ENCODE results near the gene GRPEL2. TPM values are rescaled to one million over a fixed set of nuclear protein-coding genes. Genes with fewer than 3 reads are reported as not detected.

GRPEL2 gene, protein sequence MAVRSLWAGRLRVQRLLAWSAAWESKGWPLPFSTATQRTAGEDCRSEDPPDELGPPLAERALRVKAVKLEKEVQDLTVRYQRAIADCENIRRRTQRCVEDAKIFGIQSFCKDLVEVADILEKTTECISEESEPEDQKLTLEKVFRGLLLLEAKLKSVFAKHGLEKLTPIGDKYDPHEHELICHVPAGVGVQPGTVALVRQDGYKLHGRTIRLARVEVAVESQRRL
- total RNA-seq: 10 to 100 TPM; 55.3 to 56.4 TPM

DNA sequence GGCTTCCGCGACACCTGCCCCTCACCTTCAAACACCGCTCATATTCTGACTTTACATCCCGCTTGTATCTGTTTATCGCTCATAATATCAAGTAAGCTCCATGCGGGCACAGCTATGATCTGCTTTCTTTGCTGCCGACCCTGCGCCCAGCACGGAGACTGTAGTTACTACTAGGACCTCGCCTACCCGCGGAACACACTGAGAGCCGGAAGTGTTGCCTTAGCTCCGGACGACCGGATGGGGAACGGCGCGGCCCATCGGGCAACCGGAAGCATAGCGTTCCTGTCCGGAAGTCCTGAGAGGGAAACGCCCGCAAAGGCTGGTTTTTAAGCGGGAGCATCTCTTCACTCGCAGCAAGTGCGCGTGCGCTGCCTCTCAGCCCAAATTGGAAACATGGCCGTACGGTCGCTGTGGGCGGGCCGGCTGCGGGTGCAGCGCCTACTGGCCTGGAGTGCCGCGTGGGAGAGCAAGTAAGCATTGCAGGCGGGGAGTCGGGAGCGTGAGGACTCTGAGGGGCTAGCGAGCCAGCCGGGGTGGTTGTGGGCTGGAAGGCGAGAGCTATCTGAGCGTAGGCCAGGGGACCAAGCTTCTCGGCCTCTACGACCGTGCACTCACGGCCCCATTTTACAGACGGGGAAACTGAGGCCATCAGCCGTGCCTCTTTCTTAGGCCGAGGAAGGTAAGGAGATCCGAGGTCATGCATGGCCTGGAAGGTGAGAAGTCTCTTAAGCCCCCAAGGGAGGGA lies at the start of gene GRPEL2:
TSS of gene GRPEL2 (plus strand) at position 353 of the 745 bp plus-strand sequence. CDS start at position 394, 41 bp downstream.
- Mint-ChIP-seq H3K9me3 (no peaks in the 10 kb centered on the region), H3K27ac (peak within 1 kb of the TSS; percentile 93), H3K4me3 (peak within 1 kb of the TSS; percentile 98), H3K36me3 (peaks cover 44% of the 10 kb centered on the region), H3K4me1 (peaks cover 42% of the 10 kb centered on the region), H3K27me3 (no peaks in the 10 kb centered on the region)
- DNase-seq: peak; percentile 95

DNA sequence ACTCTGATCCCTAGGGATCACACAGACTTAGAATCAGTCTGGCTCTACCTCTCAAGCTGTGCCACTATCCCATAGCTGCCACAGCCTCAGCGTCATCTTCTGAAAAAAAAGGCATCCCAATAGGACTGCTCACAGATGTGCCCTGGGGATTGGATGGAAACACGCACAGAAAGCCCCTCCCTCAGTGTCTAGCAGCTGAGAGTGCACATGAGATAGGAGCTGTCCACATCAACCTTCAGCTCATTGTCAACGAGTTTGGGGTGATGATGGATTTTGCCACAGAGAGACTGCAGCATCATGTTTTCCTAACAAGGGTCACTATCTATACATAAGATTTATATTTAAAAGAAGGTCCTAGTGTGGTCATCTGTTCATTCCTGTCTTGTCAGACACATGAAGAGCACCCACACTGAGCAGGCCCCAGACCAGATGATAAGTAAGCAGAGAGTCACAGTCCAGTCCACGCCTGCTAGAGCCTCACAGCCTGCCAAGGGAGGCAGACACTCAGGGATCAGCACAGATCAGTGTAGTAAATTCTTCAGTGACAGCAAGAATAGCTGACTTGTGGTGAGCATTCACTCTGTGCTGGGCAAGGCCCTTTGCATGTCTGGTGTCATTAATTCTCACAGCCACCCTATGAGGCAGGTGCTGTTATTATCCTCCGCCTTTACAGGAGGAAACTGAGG lies 47.8 kb upstream of the GRPEL2 start:
- no peak for DNase-seq
- H3K27ac Mint-ChIP-seq: no peak overlapping the region
- no peak overlapping the region for H3K4me3 Mint-ChIP-seq
- no peaks in the 10 kb centered on the region for H3K36me3 Mint-ChIP-seq
- no peaks in the 10 kb centered on the region for H3K27me3 Mint-ChIP-seq
- peaks cover 25% of the 10 kb centered on the region for H3K4me1 Mint-ChIP-seq
- H3K9me3 Mint-ChIP-seq: no peaks in the 10 kb centered on the region

DNA sequence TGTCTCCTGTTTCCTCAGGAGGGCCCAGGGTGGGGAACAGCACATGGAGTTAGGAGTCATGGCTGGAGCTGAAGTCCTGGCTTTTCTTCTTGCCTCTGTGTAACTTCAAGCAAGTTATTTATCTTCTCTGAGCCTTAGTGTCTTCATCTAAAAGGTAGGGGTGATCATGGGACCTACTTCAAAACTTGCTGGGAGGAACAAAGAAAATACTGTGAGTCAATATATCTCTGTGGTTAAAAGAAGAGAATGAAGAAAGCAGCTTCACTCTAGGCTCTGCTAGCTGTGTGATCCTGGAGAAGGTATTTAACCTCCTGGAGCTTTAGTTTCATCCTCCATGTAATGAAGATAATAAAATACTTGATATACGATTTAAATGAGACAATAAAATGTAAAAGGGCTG lies 47.1 kb upstream of the GRPEL2 start:
- Mint-ChIP-seq H3K36me3 (no peaks in the 10 kb centered on the region), H3K27ac (no peak overlapping the region), H3K9me3 (no peaks in the 10 kb centered on the region), H3K27me3 (no peaks in the 10 kb centered on the region), H3K4me1 (peaks cover 25% of the 10 kb centered on the region), H3K4me3 (no peak overlapping the region)
- DNase-seq: no peak

DNA sequence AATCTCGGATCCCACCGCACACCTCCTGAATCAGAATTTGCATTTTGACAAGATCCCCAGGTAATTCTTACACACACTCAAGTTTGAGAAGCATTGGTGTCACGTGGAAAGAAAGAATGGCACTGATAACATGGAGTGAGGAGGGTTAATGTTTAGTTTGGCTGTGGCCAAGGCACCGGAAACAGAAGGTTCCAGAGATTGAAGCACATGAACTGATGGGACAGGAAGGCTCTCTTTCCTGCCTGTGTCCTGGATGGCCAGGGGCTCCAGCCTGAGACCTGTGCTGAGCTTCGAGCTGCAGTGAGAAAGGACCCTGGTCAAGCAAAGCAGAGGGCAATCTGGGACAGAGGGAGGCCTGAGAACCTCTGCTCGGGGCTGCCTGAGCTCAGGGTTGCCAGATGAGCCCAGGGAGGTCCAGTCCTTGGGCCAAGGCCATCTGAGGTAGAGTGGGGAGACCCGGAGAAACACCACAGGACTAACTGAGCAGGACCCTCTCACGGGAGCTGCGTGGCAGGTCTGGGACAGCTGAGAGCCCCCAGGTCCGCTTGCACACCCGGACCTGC lies 46.4 kb upstream of the GRPEL2 start:
- H3K9me3 Mint-ChIP-seq: no peaks in the 10 kb centered on the region
- H3K4me3 Mint-ChIP-seq: no peak overlapping the region
- no peaks in the 10 kb centered on the region for H3K27me3 Mint-ChIP-seq
- no peaks in the 10 kb centered on the region for H3K36me3 Mint-ChIP-seq
- H3K4me1 Mint-ChIP-seq: peaks cover 25% of the 10 kb centered on the region
- DNase-seq: no peak
- H3K27ac Mint-ChIP-seq: no peak overlapping the region

DNA sequence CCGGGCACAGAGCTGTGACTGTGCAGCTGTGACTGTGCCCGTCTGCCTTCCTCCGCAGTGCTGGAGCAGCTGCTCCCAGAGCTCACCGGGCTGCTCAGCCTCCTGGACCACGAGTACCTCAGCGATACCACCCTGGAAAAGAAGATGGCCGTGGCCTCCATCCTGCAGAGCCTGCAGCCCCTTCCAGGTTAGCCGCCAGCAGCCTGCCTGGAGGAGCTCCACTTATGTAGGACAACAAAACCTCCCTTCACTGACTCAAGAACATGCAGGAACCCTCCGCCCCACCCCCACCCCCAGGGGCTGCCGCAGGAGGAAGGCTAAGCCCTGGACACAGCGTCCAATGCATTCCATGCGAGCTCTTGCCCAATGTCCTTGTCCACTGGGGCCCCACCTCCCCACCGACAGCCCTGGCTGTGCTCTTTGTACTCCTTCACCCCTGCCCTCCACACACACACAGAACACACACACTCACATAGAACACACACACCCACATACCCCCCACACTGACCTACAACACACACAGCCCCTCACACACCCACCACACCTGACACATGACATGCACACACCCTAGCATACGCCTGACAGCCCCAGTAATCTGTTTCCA lies 45.7 kb upstream of the GRPEL2 start:
- no peak overlapping the region for H3K27ac Mint-ChIP-seq

DNA sequence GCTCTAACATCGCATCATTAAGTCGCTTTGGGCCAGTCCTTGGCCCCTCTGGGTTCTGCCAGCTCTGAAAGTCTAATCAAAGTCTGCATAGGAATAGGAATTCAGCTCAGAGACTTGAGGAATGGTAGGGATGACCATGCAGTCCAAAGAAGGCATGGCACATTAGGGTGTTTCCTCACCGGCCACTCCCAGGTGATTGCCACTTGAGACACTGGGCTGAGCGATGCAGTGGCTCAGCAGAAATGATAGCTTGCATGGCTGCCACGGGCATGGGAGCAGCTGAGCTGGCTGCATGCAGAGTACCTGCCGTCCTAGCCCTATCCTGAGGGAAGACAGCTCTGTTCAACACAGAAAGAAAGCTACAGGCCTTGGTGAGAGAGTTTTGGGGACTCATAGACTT lies 44.9 kb upstream of the GRPEL2 start:
- Mint-ChIP-seq H3K27ac (no peak overlapping the region), H3K4me3 (no peak overlapping the region), H3K4me1 (peaks cover 19% of the 10 kb centered on the region), H3K9me3 (no peaks in the 10 kb centered on the region), H3K27me3 (no peaks in the 10 kb centered on the region), H3K36me3 (no peaks in the 10 kb centered on the region)
- no peak for DNase-seq

More for the DNA sequence above, 45.7 kb upstream of the GRPEL2 start:
- Mint-ChIP-seq H3K4me3 (no peak overlapping the region), H3K27me3 (no peaks in the 10 kb centered on the region), H3K4me1 (peaks cover 25% of the 10 kb centered on the region), H3K36me3 (no peaks in the 10 kb centered on the region), H3K9me3 (no peaks in the 10 kb centered on the region)
- DNase-seq: no peak

DNA sequence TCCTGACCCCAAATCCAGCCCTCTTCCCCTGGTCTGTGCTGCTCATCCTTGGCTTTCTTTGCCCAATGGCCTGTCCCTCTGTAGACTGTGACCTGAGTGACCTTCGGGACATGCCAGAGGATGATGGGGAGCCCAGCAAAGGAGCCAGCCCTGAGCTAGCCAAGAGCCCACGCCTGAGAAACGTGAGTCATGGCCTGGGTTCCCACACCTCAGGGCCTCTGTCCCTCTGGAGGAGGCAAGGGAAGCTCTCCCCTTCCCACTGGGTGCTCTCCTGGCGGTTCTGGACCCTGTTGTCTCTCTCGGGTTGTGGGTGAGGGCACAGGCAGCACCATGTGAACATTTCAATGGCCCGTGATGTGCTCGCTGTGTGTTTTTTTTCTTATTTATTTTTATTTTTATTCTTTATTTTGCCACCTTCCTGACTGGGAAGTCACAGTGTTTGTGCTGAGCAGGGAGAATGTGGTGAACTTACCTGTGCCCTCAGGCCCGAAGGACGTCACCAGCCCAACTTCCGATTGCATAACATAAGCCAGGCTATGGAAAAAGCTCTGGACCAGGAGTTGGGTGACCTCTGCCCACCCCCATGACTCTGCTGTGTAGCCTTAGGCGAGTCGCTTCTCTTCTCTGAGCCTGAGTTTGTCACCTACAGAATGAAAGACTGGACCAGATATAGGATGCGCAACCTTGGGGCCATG lies 44.1 kb upstream of the GRPEL2 start:
- no peaks in the 10 kb centered on the region for H3K9me3 Mint-ChIP-seq
- H3K27me3 Mint-ChIP-seq: no peaks in the 10 kb centered on the region
- H3K4me1 Mint-ChIP-seq: peaks cover 16% of the 10 kb centered on the region
- H3K4me3 Mint-ChIP-seq: no peak overlapping the region
- no peak overlapping the region for H3K27ac Mint-ChIP-seq
- no peak for DNase-seq
- no peaks in the 10 kb centered on the region for H3K36me3 Mint-ChIP-seq

DNA sequence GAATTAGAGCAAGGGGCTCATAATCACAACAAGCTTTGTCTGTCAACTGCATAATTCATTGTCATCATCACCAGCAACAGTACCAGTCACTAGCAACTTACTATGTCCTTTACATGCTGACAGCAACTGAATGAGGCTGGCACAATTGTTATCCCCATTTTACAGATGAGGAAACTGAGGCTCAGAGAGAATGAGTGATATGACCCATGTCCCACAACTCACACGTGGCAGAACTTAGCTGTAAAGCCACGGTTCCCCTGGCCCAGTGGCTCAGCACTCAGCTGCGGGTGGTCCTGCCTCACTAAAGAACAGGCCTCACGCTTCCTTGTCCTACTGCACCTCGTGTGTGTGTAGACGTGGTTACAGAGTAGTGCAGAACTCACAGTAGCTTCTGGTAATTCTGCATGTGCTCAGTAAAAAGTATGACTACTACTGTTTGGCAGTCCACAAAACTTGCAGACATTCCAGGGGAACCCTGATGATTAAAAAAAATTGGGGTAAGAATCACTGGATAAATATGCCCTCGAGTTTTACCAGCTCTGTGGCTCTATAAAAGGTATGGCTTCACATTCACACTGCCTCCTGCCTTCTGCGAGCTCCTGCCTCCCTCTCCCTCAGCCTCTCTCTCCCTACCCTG lies 43.4 kb upstream of the GRPEL2 start:
- Mint-ChIP-seq H3K36me3 (no peaks in the 10 kb centered on the region), H3K27me3 (no peaks in the 10 kb centered on the region), H3K27ac (no peak overlapping the region), H3K4me1 (peaks cover 12% of the 10 kb centered on the region), H3K9me3 (no peaks in the 10 kb centered on the region), H3K4me3 (no peak overlapping the region)
- no peak for DNase-seq

DNA sequence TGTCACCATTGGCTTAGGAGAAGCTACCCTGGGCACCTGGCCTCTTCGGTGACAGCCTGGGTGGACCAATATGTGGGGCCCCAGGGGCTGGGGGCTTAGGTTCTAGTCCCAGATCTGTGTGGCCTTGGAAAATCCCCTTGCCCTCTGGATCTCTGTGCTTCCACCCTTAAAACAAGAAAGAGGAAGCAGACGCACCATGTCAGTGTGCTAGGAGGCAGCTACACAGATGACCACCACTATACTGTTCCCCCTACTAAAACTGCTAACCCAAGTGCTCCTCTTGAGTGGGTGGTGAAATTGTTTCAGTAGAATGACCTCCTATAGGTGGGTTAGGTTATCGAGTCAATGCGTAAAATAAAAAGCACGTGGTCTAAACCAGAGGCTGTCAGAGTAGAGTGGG lies 42.7 kb upstream of the GRPEL2 start:
- Mint-ChIP-seq H3K9me3 (no peaks in the 10 kb centered on the region), H3K36me3 (no peaks in the 10 kb centered on the region), H3K4me3 (no peak overlapping the region), H3K4me1 (peaks cover 12% of the 10 kb centered on the region), H3K27me3 (no peaks in the 10 kb centered on the region), H3K27ac (no peak overlapping the region)
- no peak for DNase-seq

DNA sequence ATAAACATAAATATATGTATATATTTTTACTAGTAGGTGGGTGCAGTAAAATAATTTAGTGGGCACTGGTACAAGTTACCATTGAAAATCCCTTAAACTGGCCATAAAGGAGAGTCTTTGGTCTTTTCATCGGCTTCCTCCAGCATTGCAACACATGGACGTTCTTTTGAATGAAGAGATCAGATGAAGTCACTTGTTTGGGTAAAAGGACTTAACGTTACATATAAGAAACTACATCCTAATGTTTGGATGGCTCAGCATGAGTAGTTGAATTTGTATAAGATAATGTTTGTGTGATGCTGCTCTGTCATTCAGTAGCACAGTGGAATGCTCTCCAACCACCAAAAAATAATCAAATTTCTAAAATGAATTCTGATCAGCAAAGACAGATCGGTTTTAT lies 42.1 kb upstream of the GRPEL2 start:
- no peak overlapping the region for H3K27ac Mint-ChIP-seq
- H3K9me3 Mint-ChIP-seq: no peaks in the 10 kb centered on the region
- no peaks in the 10 kb centered on the region for H3K36me3 Mint-ChIP-seq
- DNase-seq: no peak
- H3K4me1 Mint-ChIP-seq: peaks cover 9% of the 10 kb centered on the region
- H3K4me3 Mint-ChIP-seq: no peak overlapping the region
- no peaks in the 10 kb centered on the region for H3K27me3 Mint-ChIP-seq

DNA sequence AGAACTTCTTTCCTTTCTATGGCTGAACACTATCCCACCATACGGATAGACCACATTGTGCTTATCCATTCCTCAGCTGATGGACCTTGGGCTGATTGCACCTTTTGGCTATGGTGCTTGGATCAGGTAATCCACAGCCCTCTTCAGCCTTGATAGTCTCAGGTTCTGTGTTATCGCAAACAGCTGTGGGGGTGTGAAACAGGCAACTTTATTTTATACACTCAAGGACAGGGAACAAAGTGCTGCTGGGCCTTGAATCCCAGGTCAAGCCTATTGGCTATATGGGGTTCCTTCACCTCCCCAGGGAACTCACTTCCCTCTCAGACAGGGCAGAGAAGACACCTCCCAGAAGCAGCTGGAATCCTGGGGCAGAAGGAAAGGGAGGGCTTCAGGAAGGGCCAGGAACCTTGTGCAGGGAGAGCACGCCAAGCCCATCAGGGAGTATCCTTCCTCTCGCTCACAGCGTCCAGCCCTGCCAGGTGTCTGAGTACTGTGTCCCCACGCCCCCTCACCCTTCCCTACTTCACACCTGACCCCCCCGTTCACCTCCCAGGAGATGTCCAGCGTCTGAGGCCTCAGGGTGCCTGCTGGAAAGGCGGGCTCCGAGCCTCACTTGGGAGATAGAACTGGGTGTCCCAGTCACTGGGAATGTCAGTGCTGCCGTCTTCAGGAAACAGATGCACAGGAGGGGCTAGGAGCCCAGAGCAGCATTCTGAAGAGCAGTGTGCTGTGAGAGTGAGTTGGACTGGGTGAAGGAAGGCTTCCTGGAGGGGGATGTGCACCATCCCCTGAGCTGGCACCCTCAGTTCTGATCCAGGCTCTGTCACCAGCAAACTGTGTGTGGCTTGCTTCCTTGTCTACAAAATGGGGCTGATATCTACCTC lies 40.9 kb upstream of the GRPEL2 start:
- H3K9me3 Mint-ChIP-seq: no peaks in the 10 kb centered on the region
- DNase-seq: no peak
- no peak overlapping the region for H3K27ac Mint-ChIP-seq

DNA sequence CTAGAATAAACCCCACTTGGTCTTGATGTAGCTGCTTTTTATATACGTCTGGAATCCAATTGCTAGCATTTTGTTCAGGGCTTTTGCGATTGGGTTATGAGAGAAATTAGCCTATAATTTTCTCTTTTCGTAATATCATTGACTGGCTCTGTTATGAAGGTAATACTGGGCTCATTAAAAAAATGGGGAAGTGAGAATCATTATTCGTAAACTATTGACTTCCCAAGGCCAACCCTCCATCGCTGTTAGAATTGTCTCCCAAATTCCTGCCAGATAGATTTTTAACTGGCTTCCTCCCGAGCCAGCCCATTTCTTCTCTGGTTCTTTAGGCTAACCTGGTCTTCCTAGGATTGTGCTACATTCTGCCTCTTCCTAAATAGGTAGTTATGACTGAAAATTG lies 35.9 kb upstream of the GRPEL2 start:
- Mint-ChIP-seq H3K4me1 (peaks cover 4% of the 10 kb centered on the region), H3K9me3 (no peaks in the 10 kb centered on the region), H3K27me3 (no peaks in the 10 kb centered on the region), H3K27ac (no peak overlapping the region), H3K36me3 (no peaks in the 10 kb centered on the region), H3K4me3 (no peak overlapping the region)
- no peak for DNase-seq

More for the DNA sequence above, 40.9 kb upstream of the GRPEL2 start:
- H3K4me3 Mint-ChIP-seq: no peak overlapping the region
- no peaks in the 10 kb centered on the region for H3K27me3 Mint-ChIP-seq
- no peaks in the 10 kb centered on the region for H3K36me3 Mint-ChIP-seq
- no peaks in the 10 kb centered on the region for H3K4me1 Mint-ChIP-seq

DNA sequence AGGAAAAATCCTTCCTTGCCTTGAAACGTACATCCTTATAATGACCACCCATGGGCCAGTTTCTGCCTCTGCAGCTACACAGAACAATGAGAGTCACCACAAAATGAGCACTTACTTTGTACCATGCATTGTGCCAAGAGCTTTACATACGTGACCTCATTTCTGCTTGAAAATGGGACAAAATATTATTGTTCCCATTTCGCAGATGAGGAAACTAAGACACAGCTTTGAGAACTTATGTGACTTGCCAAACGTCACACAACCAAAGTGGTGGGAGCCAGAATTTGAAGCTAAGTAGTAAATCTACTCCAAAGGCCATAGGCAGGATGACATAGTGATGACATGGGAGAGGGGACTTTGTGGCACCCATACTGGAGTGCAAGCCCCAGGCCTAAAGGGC lies 34.8 kb upstream of the GRPEL2 start:
- no peak overlapping the region for H3K4me3 Mint-ChIP-seq
- H3K27ac Mint-ChIP-seq: no peak overlapping the region
- H3K9me3 Mint-ChIP-seq: no peaks in the 10 kb centered on the region
- peaks cover 4% of the 10 kb centered on the region for H3K4me1 Mint-ChIP-seq
- no peaks in the 10 kb centered on the region for H3K36me3 Mint-ChIP-seq
- no peak for DNase-seq
- no peaks in the 10 kb centered on the region for H3K27me3 Mint-ChIP-seq

Data from activated naive CD8-positive, alpha-beta T cell treated with anti-CD3 and anti-CD28 coated beads for 36 hours (primary cell).